Calu3 (cell line): ENCODE results near the gene PSTK. TPM values are rescaled to one million over a fixed set of nuclear protein-coding genes. Genes with fewer than 3 reads are reported as not detected.

Source experiments
- BruUV-seq: library from RNA; stranded (reverse); fragments of 400-500 nt; replicated peaks from 2 replicates; lab custom pipeline; 2021; lab: Mats Ljungman, UMichigan
- CTCF ChIA-PET: fragments of 300-600 bp; sonication (Branson Sonifier 250); formaldehyde crosslinking; loops from one replicate; lab custom pipeline; 2022; ENCODE audit warnings: antibody characterized with exemption; lab: Charles Lee
- DNase-seq: peaks from one replicate; pipeline ENCODE4 v3.0.0; 2022
- H3K27ac Mint-ChIP-seq: one replicate; pipeline ENCODE4 v1.8.0; 2022; ENCODE audit warnings: mixed read lengths; ENCODE audit not compliant: unreplicated experiment
- H3K27me3 Mint-ChIP-seq: one replicate; pipeline ENCODE4 v1.8.0; 2022; ENCODE audit warnings: mixed read lengths; ENCODE audit not compliant: unreplicated experiment
- H3K36me3 Mint-ChIP-seq: one replicate; pipeline ENCODE4 v1.8.0; 2022; ENCODE audit warnings: mild to moderate bottlenecking, moderate library complexity, mixed read lengths; ENCODE audit not compliant: insufficient read depth, unreplicated experiment
- H3K4me1 Mint-ChIP-seq: one replicate; pipeline ENCODE4 v1.8.0; 2022; ENCODE audit warnings: mild to moderate bottlenecking, low read depth, mixed read lengths; ENCODE audit not compliant: unreplicated experiment
- H3K4me3 Mint-ChIP-seq: one replicate; pipeline ENCODE4 v1.8.0; 2022; ENCODE audit warnings: mild to moderate bottlenecking, low read depth, moderate library complexity, mixed read lengths; ENCODE audit not compliant: unreplicated experiment
- H3K9me3 Mint-ChIP-seq: one replicate; pipeline ENCODE4 v1.8.0; 2022; ENCODE audit warnings: low read depth, mixed read lengths; ENCODE audit not compliant: unreplicated experiment
- CTCF ChIP-seq: fragments of 200-600 bp; IDR thresholded peaks from one replicate; pipeline ENCODE4 v1.8.0; 2022; ENCODE audit warnings: antibody characterized with exemption; ENCODE audit not compliant: unreplicated experiment
- intact Hi-C: fragments of 100-400 bp; cut with micrococcal nuclease; formaldehyde crosslinking; loops from one replicate; pipeline ENCODE4 v1.10.0; 2022; ENCODE audit not compliant: unreplicated experiment
- total RNA-seq: library from RNA; stranded (reverse); gene quantifications from 2 replicates; pipeline ENCODE4 v1.2.3, GENCODE V29; 2022

The PSTK gene
- total RNA-seq, 1 experiment from 2014 or later, result 1.2 TPM

DNA sequence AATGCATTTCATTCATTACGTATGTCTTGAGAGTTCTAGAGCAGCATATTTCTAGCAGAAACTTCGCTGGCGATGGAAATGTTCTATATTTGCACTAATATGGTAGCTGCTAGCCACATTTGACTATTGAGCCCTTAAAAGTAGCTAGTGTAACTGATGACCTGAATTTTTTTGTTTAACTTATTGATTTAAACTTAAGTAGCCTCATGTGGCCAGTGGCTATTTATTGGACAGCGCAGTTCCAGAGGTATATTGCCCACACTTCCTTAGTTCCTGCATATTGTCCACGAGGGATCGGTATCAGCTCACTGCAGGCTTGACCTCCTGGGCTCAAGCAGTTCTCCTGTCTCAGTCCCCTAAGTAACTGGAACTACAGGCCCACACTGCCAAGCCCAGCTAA is 3.7 kb downstream of the PSTK start:
- H3K4me3 Mint-ChIP-seq, result no peak overlapping the region
- no peak for TF ChIP-seq CTCF
- H3K4me1 Mint-ChIP-seq, result no peaks in the 10 kb centered on the region
- CTCF ChIA-PET, result no interaction called here
- intact Hi-C loops, result no loop called here
- no TSS peak for BruUV-seq
- no peak overlapping the region for H3K27ac Mint-ChIP-seq
- peaks cover 26% of the 10 kb centered on the region for H3K36me3 Mint-ChIP-seq
- DNase-seq, result no peak
- no peaks in the 10 kb centered on the region for H3K9me3 Mint-ChIP-seq
- no peaks in the 10 kb centered on the region for H3K27me3 Mint-ChIP-seq

DNA sequence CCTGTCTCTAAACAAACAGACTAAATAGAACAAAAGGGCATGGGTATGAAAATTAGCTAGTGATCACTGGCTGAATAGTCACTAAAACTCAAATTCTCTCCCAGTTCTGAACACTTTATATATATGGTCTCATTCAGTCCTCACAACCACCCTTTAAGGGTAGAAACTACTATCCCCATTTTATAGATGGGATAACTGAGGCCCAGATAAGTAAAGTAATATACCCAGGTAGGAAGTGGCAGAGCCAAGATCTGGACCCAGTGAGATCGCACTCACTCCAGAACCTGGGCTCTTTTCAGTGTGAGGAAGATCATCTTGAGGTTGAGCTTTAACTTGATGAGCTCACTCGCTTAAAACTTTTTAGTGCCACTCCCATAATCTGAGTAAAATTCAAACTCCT is 4.5 kb downstream of the PSTK start:
- BruUV-seq, result no TSS peak
- CTCF ChIA-PET, result no interaction called here
- intact Hi-C loops, result no loop called here
- Mint-ChIP-seq H3K36me3 (peaks cover 24% of the 10 kb centered on the region), H3K4me3 (no peak overlapping the region), H3K4me1 (no peaks in the 10 kb centered on the region), H3K9me3 (no peaks in the 10 kb centered on the region), H3K27me3 (no peaks in the 10 kb centered on the region), H3K27ac (no peak overlapping the region)
- DNase-seq, result no peak
- no peak for TF ChIP-seq CTCF

DNA sequence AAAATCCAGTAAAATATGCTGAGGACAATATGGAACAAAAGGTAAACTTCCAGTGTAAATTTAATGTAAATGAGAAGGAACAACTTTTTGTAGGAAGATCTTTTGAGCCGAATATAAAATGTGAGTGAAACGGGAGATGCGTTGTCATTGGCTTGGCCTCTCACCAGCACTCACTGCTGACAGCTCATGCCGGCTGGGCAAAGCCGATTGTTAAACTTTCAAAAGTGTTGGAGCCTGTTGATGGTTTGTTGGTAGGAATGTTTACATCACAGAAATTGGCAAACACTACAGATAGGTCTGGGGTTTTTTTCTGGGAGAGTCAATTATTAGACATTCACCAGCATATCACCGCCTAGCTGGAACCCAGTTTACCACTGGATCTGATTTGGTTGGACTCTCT is 6.1 kb downstream of the PSTK start:
- Mint-ChIP-seq H3K4me3 (no peak overlapping the region), H3K27ac (no peak overlapping the region), H3K36me3 (peaks cover 7% of the 10 kb centered on the region), H3K9me3 (no peaks in the 10 kb centered on the region), H3K4me1 (no peaks in the 10 kb centered on the region), H3K27me3 (no peaks in the 10 kb centered on the region)
- CTCF ChIA-PET, result no interaction called here
- no peak for DNase-seq
- intact Hi-C loops, result no loop called here
- no TSS peak for BruUV-seq
- TF ChIP-seq CTCF, result no peak

DNA sequence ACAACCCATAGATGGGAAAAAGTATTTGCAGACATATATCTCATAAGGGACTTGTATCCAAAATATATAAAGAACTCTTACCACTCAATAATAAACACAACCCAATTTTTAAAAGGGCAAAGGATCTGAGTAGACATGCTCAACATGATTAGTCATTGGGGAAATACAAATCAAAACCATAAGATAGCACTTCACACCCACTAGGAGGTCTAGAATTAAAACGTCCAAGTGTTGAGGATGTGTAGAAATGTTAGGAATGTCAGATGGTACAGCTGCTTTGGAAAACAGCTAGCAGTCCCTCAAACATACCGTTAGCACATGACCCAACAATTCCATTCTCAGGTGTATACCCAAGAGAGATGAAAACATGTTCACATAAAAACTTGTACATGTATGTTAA is 8.3 kb downstream of the PSTK start:
- DNase-seq, result no peak
- intact Hi-C loops, result no loop called here
- Mint-ChIP-seq H3K9me3 (no peaks in the 10 kb centered on the region), H3K27me3 (no peaks in the 10 kb centered on the region), H3K27ac (no peak overlapping the region), H3K4me3 (no peak overlapping the region), H3K36me3 (peaks cover 6% of the 10 kb centered on the region), H3K4me1 (no peaks in the 10 kb centered on the region)
- BruUV-seq, result no TSS peak
- CTCF ChIA-PET, result no interaction called here
- TF ChIP-seq CTCF, result no peak

GRCh38 chr10:122990278-122990677 is 10.1 kb downstream of the PSTK start:
- Mint-ChIP-seq H3K4me1 (no peaks in the 10 kb centered on the region), H3K27me3 (no peaks in the 10 kb centered on the region), H3K36me3 (peaks cover 6% of the 10 kb centered on the region), H3K4me3 (no peak overlapping the region), H3K27ac (no peak overlapping the region), H3K9me3 (no peaks in the 10 kb centered on the region)
- intact Hi-C loops, result no loop called here
- TF ChIP-seq CTCF, result no peak
- DNase-seq, result no peak
- CTCF ChIA-PET, result no interaction called here
- BruUV-seq, result no TSS peak
